HG03066 (cell line): ENCODE measurements around the gene TMCO2.

Experiments used
- ATAC-seq: cut with Tn5 transposase; IDR thresholded peaks from one replicate; pipeline ENCODE4 v1.9.1; 2021; ENCODE audit warnings: low read depth; ENCODE audit not compliant: unreplicated experiment

The TMCO2 gene

GRCh38 chr1:40257313-40257687 lies 9.6 kb downstream of the TMCO2 start:
- peak; percentile 12 for ATAC-seq

GRCh38 chr1:40257688-40258444 lies 10.1 kb downstream of the TMCO2 start, which contains the start of gene ZMPSTE24:
Gene ZMPSTE24 (plus strand): TSS chr1:40258236. CDS start chr1:40258272, 36 bp downstream.
- peak; percentile 93 for ATAC-seq

GRCh38 chr1:40258445-40258769 lies 10.7 kb downstream of the TMCO2 start:
- no peak for ATAC-seq

GRCh38 chr1:40264354-40264781 lies 16.6 kb downstream of the TMCO2 start:
- ATAC-seq, result no peak

GRCh38 chr1:40265298-40265697 lies 17.6 kb downstream of the TMCO2 start:
- no peak for ATAC-seq

- ATAC-seq, result no peak
Measured at GRCh38 chr1:40265919-40266318, 18.2 kb downstream of the TMCO2 start.

- ATAC-seq, result no peak
Measured at GRCh38 chr1:40266786-40267535, 19.2 kb downstream of the TMCO2 start.

GRCh38 chr1:40267767-40268187 lies 20.0 kb downstream of the TMCO2 start:
- ATAC-seq, result no peak

GRCh38 chr1:40268211-40268610 lies 20.5 kb downstream of the TMCO2 start:
- ATAC-seq, result no peak

GRCh38 chr1:40270152-40270834 lies 22.6 kb downstream of the TMCO2 start:
- ATAC-seq, result no peak

GRCh38 chr1:40272653-40273213 lies 25.0 kb downstream of the TMCO2 start:
- ATAC-seq, result no peak

GRCh38 chr1:40273547-40274166 lies 25.9 kb downstream of the TMCO2 start:
- ATAC-seq, result no peak

GRCh38 chr1:40274331-40274730 lies 26.6 kb downstream of the TMCO2 start:
- ATAC-seq, result no peak

- no peak for ATAC-seq
Measured at GRCh38 chr1:40276122-40276521, 28.4 kb downstream of the TMCO2 start.

- no peak for ATAC-seq
Measured at GRCh38 chr1:40281853-40282252, 34.1 kb downstream of the TMCO2 start.

GRCh38 chr1:40291293-40291692 lies 43.6 kb downstream of the TMCO2 start:
- ATAC-seq, result no peak

GRCh38 chr1:40299366-40300248 lies 51.9 kb downstream of the TMCO2 start:
- ATAC-seq, result no peak

GRCh38 chr1:40300249-40300567 lies 52.5 kb downstream of the TMCO2 start:
- ATAC-seq, result no peak

- no peak for ATAC-seq
Measured at GRCh38 chr1:40300651-40301050, 52.9 kb downstream of the TMCO2 start.

- ATAC-seq, result no peak
Measured at GRCh38 chr1:40301066-40301465, 53.3 kb downstream of the TMCO2 start.
